ENCODE results near the gene WDTC1. TPM values are rescaled to one million over a fixed set of nuclear protein-coding genes. Genes with fewer than 3 reads are reported as not detected.

The WDTC1 gene
- total and polyA plus RNA-seq, 4 donors = 12.8 to 38.5 (median 26.7) TPM

DNA sequence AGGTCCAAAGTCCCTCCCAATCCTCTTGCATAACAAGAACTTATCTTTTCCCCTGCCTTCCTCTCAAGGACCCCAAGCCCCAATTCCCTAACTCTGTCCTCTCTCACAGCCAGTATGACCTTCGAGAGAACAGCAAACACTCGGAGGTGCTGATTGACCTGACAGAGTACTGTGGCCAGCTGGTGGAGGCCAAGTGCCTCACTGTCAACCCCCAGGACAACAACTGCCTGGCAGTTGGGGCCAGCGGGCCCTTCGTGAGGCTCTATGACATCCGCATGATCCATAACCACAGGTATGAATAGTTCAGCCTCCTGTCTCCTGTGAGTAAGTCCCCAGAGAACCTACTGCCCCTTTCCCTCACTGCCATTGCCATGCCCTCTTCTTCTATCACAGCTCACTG is 57.7 kb downstream of the WDTC1 start:
- intact Hi-C loops (cut with DNase I) = no loop called here
- peaks cover 8 to 19% of the 10 kb centered on the region in 2 donors for H3K36me3 ChIP-seq (ENCODE audit: control insufficient read depth in 1 of 2, insufficient read depth in 2 of 2, low read length in 1 of 2)
- H3K4me1 ChIP-seq (ENCODE audit: control insufficient read depth in 1 of 2, insufficient read depth in 2 of 2, low read length in 2 of 2) = no peaks in the 10 kb centered on the region
- no peak for ATAC-seq (ENCODE audit: low FRiP score)
- no peak overlapping the region for H3K27ac ChIP-seq (ENCODE audit: low read depth in 1 of 2, low read length in 2 of 2)
- no peaks in the 10 kb centered on the region for H3K27me3 ChIP-seq (ENCODE audit: control insufficient read depth in 1 of 2, insufficient read depth in 2 of 2, low read length in 1 of 2)
- WGBS, 2 donors = 77 to 85% methylated on average over 5 of the region's 5 CpGs
- H3K4me3 ChIP-seq (ENCODE audit: low read length in 2 of 2) = no peak overlapping the region
- H3K9me3 ChIP-seq (ENCODE audit: control insufficient read depth, low read length) = no peaks in the 10 kb centered on the region
- DNase-seq = no peak

DNA sequence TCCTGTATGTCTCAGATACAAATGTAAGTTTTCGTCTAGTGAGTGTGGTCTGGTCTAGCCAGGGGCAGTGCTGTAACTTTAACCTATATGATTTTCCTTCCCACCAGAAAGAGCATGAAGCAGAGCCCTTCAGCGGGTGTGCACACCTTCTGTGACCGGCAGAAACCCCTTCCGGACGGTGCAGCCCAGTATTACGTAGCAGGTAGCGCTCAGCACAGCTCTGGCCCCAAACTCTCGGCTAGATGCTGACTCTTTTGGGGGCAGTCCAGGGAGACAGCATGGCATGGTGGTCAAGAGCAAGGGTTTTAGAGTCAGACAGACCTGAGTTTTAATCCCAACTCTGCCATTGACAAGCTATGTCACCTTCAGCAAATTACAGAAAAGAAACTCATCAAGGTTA is 59.5 kb downstream of the WDTC1 start:
- no peak for DNase-seq
- H3K27me3 ChIP-seq (ENCODE audit: control insufficient read depth in 1 of 2, insufficient read depth in 2 of 2, low read length in 1 of 2) = no peaks in the 10 kb centered on the region
- no peaks in the 10 kb centered on the region for H3K4me1 ChIP-seq (ENCODE audit: control insufficient read depth in 1 of 2, insufficient read depth in 2 of 2, low read length in 2 of 2)
- no peak for ATAC-seq (ENCODE audit: low FRiP score)
- H3K9me3 ChIP-seq (ENCODE audit: control insufficient read depth, low read length) = no peaks in the 10 kb centered on the region
- H3K27ac ChIP-seq (ENCODE audit: low read depth in 1 of 2, low read length in 2 of 2) = no peak overlapping the region
- H3K4me3 ChIP-seq (ENCODE audit: low read length in 2 of 2) = no peak overlapping the region
- peaks cover 8 to 20% of the 10 kb centered on the region in 2 donors for H3K36me3 ChIP-seq (ENCODE audit: control insufficient read depth in 1 of 2, insufficient read depth in 2 of 2, low read length in 1 of 2)
- intact Hi-C loops (cut with DNase I) = no loop called here
- 89 to 91% methylated on average over 8 of the region's 8 CpGs for WGBS, 2 donors

DNA sequence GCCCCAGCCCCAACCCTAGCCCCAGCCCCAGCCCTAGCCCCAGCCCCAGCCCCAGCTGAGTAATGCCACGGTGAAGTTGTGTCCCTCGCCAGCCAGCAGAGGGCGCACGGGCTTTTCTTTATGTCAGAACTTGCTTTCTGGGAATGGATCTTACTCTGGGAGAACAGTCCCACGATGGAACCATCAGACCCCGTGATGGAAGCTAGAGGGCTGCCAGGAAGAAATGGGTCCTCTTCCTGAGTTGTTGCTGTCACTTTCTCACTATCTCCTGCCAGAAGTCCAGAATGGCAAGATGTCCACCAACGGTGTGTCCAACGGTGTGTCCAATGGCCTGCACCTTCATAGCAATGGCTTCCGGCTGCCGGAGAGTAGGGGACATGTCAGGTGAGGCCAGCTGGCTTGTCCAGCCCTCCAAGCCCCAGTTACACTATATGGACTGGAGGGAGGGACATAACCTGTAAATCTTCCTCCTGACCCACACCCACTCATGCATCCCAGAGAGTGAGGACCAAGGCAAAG is 62.4 kb downstream of the WDTC1 start:
- intact Hi-C loops (cut with DNase I) = loop anchor here in 1 of 2 donors (5.0 kb wide), 2 partner anchors 195 to 310 kb away; no protein-coding TSS in a partner anchor
- 36 to 37% methylated on average over 10 of the region's 10 CpGs for WGBS, 2 donors
- peaks cover 3 to 18% of the 10 kb centered on the region in 2 donors for H3K36me3 ChIP-seq (ENCODE audit: control insufficient read depth in 1 of 2, insufficient read depth in 2 of 2, low read length in 1 of 2)
- H3K27me3 ChIP-seq (ENCODE audit: control insufficient read depth in 1 of 2, insufficient read depth in 2 of 2, low read length in 1 of 2) = no peaks in the 10 kb centered on the region
- no peak overlapping the region for H3K4me3 ChIP-seq (ENCODE audit: low read length in 2 of 2)
- no peaks in the 10 kb centered on the region for H3K9me3 ChIP-seq (ENCODE audit: control insufficient read depth, low read length)
- peak; percentile 76 to 94 for DNase-seq
- no peak overlapping the region for H3K27ac ChIP-seq (ENCODE audit: low read depth in 1 of 2, low read length in 2 of 2)
- H3K4me1 ChIP-seq (ENCODE audit: control insufficient read depth in 1 of 2, insufficient read depth in 2 of 2, low read length in 2 of 2) = no peaks in the 10 kb centered on the region
- no peak for ATAC-seq (ENCODE audit: low FRiP score)

DNA sequence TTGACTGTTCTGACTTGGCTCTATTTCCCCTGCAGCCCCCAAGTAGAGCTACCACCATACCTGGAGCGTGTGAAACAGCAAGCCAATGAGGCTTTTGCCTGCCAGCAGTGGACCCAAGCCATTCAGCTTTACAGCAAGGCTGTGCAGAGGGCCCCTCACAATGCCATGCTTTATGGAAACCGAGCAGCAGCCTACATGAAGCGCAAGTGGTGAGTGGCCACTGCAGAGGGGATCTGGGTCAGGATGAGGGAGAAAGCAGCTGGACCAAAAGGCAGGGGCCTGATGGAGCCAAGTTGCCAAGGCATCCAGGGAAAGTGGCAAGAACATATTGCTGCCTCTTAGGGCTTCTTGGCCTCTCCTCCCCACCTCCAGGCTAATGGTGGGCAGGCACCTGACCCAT is 63.5 kb downstream of the WDTC1 start:
- Histone ChIP-seq H3K27ac (ENCODE audit: low read depth in 1 of 2, low read length in 2 of 2) (no peak overlapping the region), H3K9me3 (ENCODE audit: control insufficient read depth, low read length) (no peaks in the 10 kb centered on the region), H3K4me1 (ENCODE audit: control insufficient read depth in 1 of 2, insufficient read depth in 2 of 2, low read length in 2 of 2) (no peaks in the 10 kb centered on the region), H3K36me3 (ENCODE audit: control insufficient read depth in 1 of 2, insufficient read depth in 2 of 2, low read length in 1 of 2) (peaks cover 3 to 14% of the 10 kb centered on the region in 2 donors), H3K27me3 (ENCODE audit: control insufficient read depth in 1 of 2, insufficient read depth in 2 of 2, low read length in 1 of 2) (no peaks in the 10 kb centered on the region), H3K4me3 (ENCODE audit: low read length in 2 of 2) (no peak overlapping the region)
- no peak for ATAC-seq (ENCODE audit: low FRiP score)
- no peak for DNase-seq
- WGBS, 2 donors = 89 to 97% methylated on average over 3 of the region's 3 CpGs
- intact Hi-C loops (cut with DNase I) = loop anchor here in 1 of 2 donors (5.0 kb wide), 2 partner anchors 196 to 309 kb away; no protein-coding TSS in a partner anchor

DNA sequence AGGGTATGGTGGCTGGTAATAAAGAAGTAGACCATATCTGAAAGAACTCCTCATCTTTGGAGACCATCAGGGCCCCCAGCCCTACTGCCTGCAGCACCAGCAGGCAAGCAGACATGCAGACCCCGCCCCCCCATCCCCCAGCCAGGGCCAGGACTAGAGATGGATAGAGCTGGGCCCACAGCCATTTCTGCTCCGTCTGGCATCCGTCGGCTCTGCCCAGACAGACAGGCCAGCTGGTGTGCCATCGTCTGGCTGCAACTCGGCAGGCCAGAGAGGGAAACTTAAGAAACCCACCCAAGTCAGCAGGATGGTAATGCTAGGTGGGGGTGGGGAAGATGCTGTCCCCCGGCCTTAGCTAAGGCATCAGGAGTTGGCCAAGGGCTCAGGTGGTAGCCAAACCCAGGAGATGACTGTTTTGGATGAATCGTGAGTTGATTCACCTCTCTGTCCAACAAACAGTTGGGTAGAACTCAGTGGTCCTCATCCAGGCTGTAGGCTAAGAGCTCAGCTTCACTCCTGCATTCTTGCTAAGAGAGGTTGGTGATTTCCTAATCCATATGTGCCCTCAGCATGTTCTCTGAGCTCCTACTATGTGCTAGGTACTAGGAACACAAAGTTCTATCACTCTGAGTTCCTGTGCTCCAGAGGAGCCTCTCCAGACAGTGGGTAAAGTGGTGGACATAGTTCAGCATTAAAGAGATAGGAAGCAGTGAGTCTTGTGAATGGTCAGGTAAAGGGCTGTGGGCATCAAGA is 64.4 kb downstream of the WDTC1 start:
- no peaks in the 10 kb centered on the region for H3K9me3 ChIP-seq (ENCODE audit: control insufficient read depth, low read length)
- H3K27ac ChIP-seq (ENCODE audit: low read depth in 1 of 2, low read length in 2 of 2) = peak overlapping the region in 1 of 2 donors; percentile 27
- H3K4me3 ChIP-seq (ENCODE audit: low read length in 2 of 2) = no peak overlapping the region
- ATAC-seq (ENCODE audit: low FRiP score) (no peak), DNase-seq (no peak)
- intact Hi-C loops (cut with DNase I) = loop anchor here in 1 of 2 donors (5.0 kb wide), 2 partner anchors 197 to 308 kb away; no protein-coding TSS in a partner anchor
- WGBS, 2 donors = 43% methylated on average over 8 of the region's 8 CpGs
- H3K4me1 ChIP-seq (ENCODE audit: control insufficient read depth in 1 of 2, insufficient read depth in 2 of 2, low read length in 2 of 2) = no peaks in the 10 kb centered on the region
- peaks cover 0 to 14% of the 10 kb centered on the region in 2 donors for H3K36me3 ChIP-seq (ENCODE audit: control insufficient read depth in 1 of 2, insufficient read depth in 2 of 2, low read length in 1 of 2)
- no peaks in the 10 kb centered on the region for H3K27me3 ChIP-seq (ENCODE audit: control insufficient read depth in 1 of 2, insufficient read depth in 2 of 2, low read length in 1 of 2)

DNA sequence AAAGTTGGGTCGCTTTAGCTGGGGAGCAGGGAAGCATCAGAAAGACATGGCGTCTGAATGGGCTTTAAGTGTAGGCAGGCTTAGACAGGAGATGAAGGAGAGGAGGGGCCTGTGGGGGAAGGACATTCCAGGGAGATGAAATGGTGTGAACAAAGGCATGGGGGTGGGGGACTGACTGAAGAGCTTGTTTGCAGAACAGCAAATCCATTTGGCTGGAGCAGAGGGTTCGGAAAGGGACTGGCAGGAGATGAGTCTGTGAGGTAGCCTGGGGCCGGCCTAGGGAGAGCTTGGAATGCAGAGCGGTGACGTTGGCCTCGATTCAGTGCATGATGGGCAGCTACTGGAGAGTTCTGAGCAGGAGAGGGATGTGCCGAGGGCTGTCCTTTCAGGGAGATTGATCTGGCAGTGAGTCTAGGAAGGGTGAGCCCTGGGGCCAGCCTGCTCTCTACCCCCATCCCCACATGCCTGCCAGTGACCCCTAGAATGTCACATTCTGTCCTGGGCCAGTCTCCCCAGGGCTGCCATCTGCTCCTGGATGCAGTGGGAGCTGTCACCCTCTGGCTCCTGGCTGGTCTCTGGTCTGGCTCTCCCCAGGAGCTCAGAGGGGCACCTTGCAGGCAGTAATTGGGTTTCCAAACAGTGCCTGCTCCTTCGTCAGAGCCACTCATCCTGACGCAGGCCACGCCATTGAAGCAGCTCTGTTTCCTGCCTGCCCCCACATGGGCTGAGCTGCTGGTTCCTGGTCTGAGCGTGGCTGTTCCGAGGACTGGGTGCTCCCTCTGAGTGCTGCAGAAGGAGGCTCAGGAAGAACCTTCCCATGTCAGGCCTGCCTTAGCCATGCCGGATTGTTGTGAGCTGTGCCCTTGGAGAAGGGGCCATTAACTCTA is 65.2 kb downstream of the WDTC1 start:
- H3K27me3 ChIP-seq (ENCODE audit: control insufficient read depth in 1 of 2, insufficient read depth in 2 of 2, low read length in 1 of 2) = no peaks in the 10 kb centered on the region
- H3K36me3 ChIP-seq (ENCODE audit: control insufficient read depth in 1 of 2, insufficient read depth in 2 of 2, low read length in 1 of 2) = peaks cover 0 to 10% of the 10 kb centered on the region in 2 donors
- H3K9me3 ChIP-seq (ENCODE audit: control insufficient read depth, low read length) = no peaks in the 10 kb centered on the region
- H3K4me3 ChIP-seq (ENCODE audit: low read length in 2 of 2) = no peak overlapping the region
- peak overlapping the region in 1 of 2 donors; percentile 27 for H3K27ac ChIP-seq (ENCODE audit: low read depth in 1 of 2, low read length in 2 of 2)
- DNase-seq (peak; percentile 64 to 83), ATAC-seq (ENCODE audit: low FRiP score) (peak; percentile 26)
- intact Hi-C loops (cut with DNase I) = loop anchor here (2.0 to 5.0 kb wide), 4 partner anchors 89 to 308 kb away; partner anchors contain the start of gene GPR3 (in 1 of the 2)
- 57 to 60% methylated on average over 14 of the region's 14 CpGs for WGBS, 2 donors
- H3K4me1 ChIP-seq (ENCODE audit: control insufficient read depth in 1 of 2, insufficient read depth in 2 of 2, low read length in 2 of 2) = no peaks in the 10 kb centered on the region

DNA sequence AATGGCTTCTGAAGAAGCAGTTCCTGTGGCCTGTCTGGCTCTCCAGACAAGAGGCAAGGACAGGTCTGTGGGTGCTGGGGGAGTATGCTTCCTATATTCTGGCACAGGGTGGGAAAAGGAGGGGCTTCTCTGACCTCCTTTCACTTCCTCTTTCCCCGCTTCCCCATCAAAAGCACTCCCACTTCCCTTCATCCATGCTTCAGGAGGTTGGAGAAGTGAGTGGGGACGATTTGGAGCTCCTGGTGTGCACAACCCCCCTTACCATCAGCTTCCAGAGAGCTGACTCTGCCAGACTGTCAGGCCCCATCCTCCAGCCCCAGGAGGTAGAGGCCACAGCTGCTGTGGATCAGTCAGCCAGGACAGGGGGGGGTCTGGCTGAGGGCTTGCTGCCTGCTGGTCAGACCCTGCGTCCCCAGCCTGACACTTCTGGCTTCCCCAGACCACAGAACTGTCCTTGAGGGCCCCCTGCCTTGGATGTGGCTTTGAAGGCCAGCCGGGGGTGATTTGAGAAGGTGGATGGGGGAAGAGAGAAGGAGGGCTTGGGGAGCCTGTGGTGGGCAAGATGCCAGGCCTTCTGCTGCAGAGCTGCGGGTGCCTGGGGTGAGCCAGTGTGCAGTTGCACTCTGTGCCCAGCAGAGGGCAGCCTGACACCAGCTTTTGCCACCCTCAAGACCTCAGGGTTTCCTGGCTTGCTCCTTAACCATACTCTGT is 66.1 kb downstream of the WDTC1 start:
- ATAC-seq (ENCODE audit: low FRiP score) = peak; percentile 93
- H3K27ac ChIP-seq (ENCODE audit: low read depth in 1 of 2, low read length in 2 of 2) = no peak overlapping the region
- no peaks in the 10 kb centered on the region for H3K9me3 ChIP-seq (ENCODE audit: control insufficient read depth, low read length)
- H3K4me1 ChIP-seq (ENCODE audit: control insufficient read depth in 1 of 2, insufficient read depth in 2 of 2, low read length in 2 of 2) = no peaks in the 10 kb centered on the region
- H3K36me3 ChIP-seq (ENCODE audit: control insufficient read depth in 1 of 2, insufficient read depth in 2 of 2, low read length in 1 of 2) = peaks cover 0 to 10% of the 10 kb centered on the region in 2 donors
- no peak overlapping the region for H3K4me3 ChIP-seq (ENCODE audit: low read length in 2 of 2)
- WGBS, 2 donors = 41 to 46% methylated on average over 5 of the region's 5 CpGs
- peak; percentile 88 to 91 for DNase-seq
- H3K27me3 ChIP-seq (ENCODE audit: control insufficient read depth in 1 of 2, insufficient read depth in 2 of 2, low read length in 1 of 2) = no peaks in the 10 kb centered on the region
- intact Hi-C loops (cut with DNase I) = loop anchor here (2.0 kb wide), 2 partner anchors 88 to 92 kb away; partner anchors contain the start of gene GPR3 (in 1 of the 2)

DNA sequence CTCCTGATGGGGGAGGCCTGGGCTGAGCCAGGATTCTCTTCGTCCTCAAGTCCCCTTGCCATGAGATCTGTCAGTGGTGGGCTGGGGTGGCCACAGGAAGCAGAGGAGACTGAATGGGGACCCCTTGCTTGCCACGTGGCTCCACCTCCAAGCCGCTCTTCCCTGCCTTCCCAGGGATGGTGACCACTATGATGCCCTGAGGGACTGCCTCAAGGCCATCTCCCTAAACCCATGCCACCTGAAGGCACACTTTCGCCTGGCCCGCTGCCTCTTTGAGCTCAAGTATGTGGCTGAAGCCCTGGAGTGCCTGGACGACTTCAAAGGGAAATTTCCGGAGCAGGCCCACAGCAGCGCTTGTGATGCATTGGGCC is 66.6 kb downstream of the WDTC1 start:
- Histone ChIP-seq H3K27ac (ENCODE audit: low read depth in 1 of 2, low read length in 2 of 2) (no peak overlapping the region), H3K27me3 (ENCODE audit: control insufficient read depth in 1 of 2, insufficient read depth in 2 of 2, low read length in 1 of 2) (no peaks in the 10 kb centered on the region), H3K4me3 (ENCODE audit: low read length in 2 of 2) (no peak overlapping the region), H3K9me3 (ENCODE audit: control insufficient read depth, low read length) (no peaks in the 10 kb centered on the region), H3K4me1 (ENCODE audit: control insufficient read depth in 1 of 2, insufficient read depth in 2 of 2, low read length in 2 of 2) (no peaks in the 10 kb centered on the region), H3K36me3 (ENCODE audit: control insufficient read depth in 1 of 2, insufficient read depth in 2 of 2, low read length in 1 of 2) (peaks cover 0 to 10% of the 10 kb centered on the region in 2 donors)
- no peak for ATAC-seq (ENCODE audit: low FRiP score)
- intact Hi-C loops (cut with DNase I) = loop anchor here (2.0 kb wide), 2 partner anchors 88 to 92 kb away; partner anchors contain the start of gene GPR3 (in 1 of the 2)
- WGBS, 2 donors = 74 to 76% methylated on average over 8 of the region's 8 CpGs
- no peak for DNase-seq

Measured in aorta (tissue), 5 donors.